ENCODE measurements around the gene PDZD7. TPM values are rescaled to one million over a fixed set of nuclear protein-coding genes. Genes with fewer than 3 reads are reported as not detected.
A peak's percentile ranks its signal among the peaks of the same experiment; 100 is the strongest.

PDZD7 gene
- total and polyA plus RNA-seq, 2 donors (not counting 3 experiments of a cell fraction or from before 2014, with no cell fraction given): 0.41 to 1.6 TPM

- no peak overlapping the region for H2AFZ ChIP-seq (ENCODE audit: low read depth, low read length)
- TF ChIP-seq JUN (IDR thresholded peaks at IDR 0.05; ENCODE audit: borderline replicate concordance, insufficient read depth, insufficient read length, low read depth) (peak; percentile 46), EZH2 (IDR thresholded peaks at IDR 0.05; ENCODE audit: borderline replicate concordance, low read depth, low read length, severe bottlenecking) (no peak), FOS (IDR thresholded peaks at IDR 0.05; ENCODE audit: borderline replicate concordance, insufficient read depth, low read length) (peak; percentile 51), MYC (IDR thresholded peaks at IDR 0.05; ENCODE audit: low read depth, low read length) (no peak), POLR2A (IDR thresholded peaks at IDR 0.05; ENCODE audit: low read depth, low read length) (no peak), GATA2 (IDR thresholded peaks at IDR 0.05; ENCODE audit: insufficient read depth, insufficient read length, low read depth, low read length) (no peak), MAX (IDR thresholded peaks at IDR 0.05; ENCODE audit: insufficient read depth, insufficient read length) (no peak)
- no peak overlapping the region for H3K4me3 ChIP-seq (replicated peaks in 1 of 3; ENCODE audit: insufficient read depth in 1 of 3, low read depth in 1 of 3, low read length in 3 of 3)
- no peaks in the 10 kb centered on the region for H3K9me1 ChIP-seq (replicated peaks; ENCODE audit: control insufficient read depth, extremely low read depth, insufficient read depth, low read length)
- dilution Hi-C loops (cut with MboI; ENCODE audit: extremely low pct_ligation_motif_present, low sequenced_read_pairs) (no loop called here), intact Hi-C loops (cut with micrococcal nuclease) (loop anchor here (1.0 to 10.0 kb wide), 5 partner anchors 15 to 341 kb away; partner anchors contain the start of genes SEMA4G and SLF2)
- FAIRE-seq (no peak), DNase-seq (ENCODE audit: low read depth, low spot score) (no peak)
- ChIA-PET POLR2A (no interaction called here), CTCF (interaction anchor here (1.2 to 7.3 kb wide), 7 partner anchors 18 to 453 kb away, joined by 3 to 254 read pairs (median 5); partner anchors contain the start of genes KAZALD1 and LZTS2)
- H3K79me2 ChIP-seq (ENCODE audit: control insufficient read depth, insufficient read depth, low read length): no peaks in the 10 kb centered on the region
- H4K20me1 ChIP-seq (replicated peaks; ENCODE audit: control insufficient read depth, extremely low read depth, insufficient read depth, low read length): no peaks in the 10 kb centered on the region
- peak overlapping the region; percentile 12 for H3K27ac ChIP-seq (ENCODE audit: insufficient read depth, low read depth, low read length)
- H3K9ac ChIP-seq (replicated peaks; ENCODE audit: extremely low read depth, insufficient read depth, low read length): no peak overlapping the region
- peak overlapping the region; percentile 13 for H3K4me2 ChIP-seq (ENCODE audit: insufficient read depth, low read length)
- peaks cover 13% of the 10 kb centered on the region for H3K4me1 ChIP-seq (ENCODE audit: control insufficient read depth, extremely low read depth, insufficient read depth, low read length)
- no TSS peak for BruUV-seq (replicated peaks)
- H3K9me3 ChIP-seq (replicated peaks; ENCODE audit: control insufficient read depth, insufficient read depth, low read length): no peaks in the 10 kb centered on the region
- no peaks in the 10 kb centered on the region for H3K27me3 ChIP-seq (ENCODE audit: control insufficient read depth in 2 of 2, insufficient read depth in 2 of 2, low read length in 2 of 2)
- H3K36me3 ChIP-seq (ENCODE audit: control insufficient read depth in 2 of 2, extremely low read depth in 1 of 2, insufficient read depth in 2 of 2, low read length in 2 of 2): no peaks in the 10 kb centered on the region
Measured at GRCh38 chr10:101013365-101013825, 17.5 kb downstream of the PDZD7 start.

Measured in endothelial cell of umbilical vein (primary cell).